HG03103 (cell line): Measurements from ENCODE around the gene BTK.
A peak's percentile ranks its signal among the peaks of the same experiment; 100 is the strongest.

Experiments used
- ATAC-seq: cut with Tn5 transposase; IDR thresholded peaks from one replicate; pipeline ENCODE4 v1.9.1; 2021; ENCODE audit warnings: low read depth; ENCODE audit not compliant: unreplicated experiment

The BTK gene

GRCh38 chrX:101394372-101394771 lies 8.4 kb upstream of the BTK start:
- ATAC-seq: no peak

- no peak for ATAC-seq
Observed at GRCh38 chrX:101393530-101394305, 7.7 kb upstream of the BTK start.

DNA sequence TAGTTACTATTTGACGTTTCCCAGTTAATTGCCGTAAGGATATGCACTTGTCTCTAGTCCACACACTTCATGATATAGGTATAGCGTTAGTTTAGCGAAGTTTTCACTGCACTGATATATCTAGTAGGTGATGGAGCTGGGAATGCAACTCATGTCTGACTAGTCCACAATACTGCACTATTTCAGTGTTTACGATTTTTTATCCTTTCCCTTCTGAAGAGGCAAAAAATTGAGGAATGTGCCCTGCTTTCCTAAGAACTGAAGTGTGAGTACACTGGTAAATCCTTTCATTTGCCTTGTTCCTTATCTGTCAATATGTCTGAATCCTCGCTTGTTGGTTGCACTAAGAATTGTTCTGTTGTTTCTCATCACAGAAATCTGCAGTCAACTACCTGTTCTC lies 5.8 kb upstream of the BTK start:
- ATAC-seq: no peak

- peak; percentile 67 for ATAC-seq
Observed at GRCh38 chrX:101390664-101391525, 4.9 kb upstream of the BTK start, which contains the start of gene RPL36A. Gene RPL36A, plus strand, starts transcription at chrX:101391011. Its CDS starts 33 bp downstream, at chrX:101391044.

DNA sequence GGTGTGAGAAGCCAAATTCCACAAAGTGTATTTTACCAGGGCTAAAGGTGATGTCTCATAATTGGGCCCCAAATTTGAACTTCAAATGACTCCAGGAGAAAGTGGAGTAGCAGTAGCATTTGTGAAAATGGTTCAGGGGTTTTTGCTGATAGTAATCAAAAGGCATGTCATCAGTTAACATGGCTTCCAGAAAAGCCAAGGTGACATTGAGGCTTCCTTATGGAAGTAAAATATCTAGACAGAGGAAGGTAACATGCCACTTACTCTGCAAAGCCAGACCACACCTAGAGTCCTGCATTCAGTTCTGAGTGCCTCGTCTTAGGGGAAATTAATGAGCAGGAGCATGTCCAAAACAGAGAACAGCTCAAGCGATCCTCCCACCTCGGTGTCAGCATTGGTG lies 2.6 kb upstream of the BTK start:
- ATAC-seq: no peak

GRCh38 chrX:101386542-101386885 lies 523 bp upstream of the BTK start:
- no peak for ATAC-seq

GRCh38 chrX:101385026-101385684 lies 836 bp downstream of the BTK start:
- no peak for ATAC-seq

GRCh38 chrX:101383679-101384205 lies 2.2 kb downstream of the BTK start:
- ATAC-seq: peak; percentile 62

GRCh38 chrX:101377547-101377946 lies 8.4 kb downstream of the BTK start:
- ATAC-seq: peak; percentile 56

DNA sequence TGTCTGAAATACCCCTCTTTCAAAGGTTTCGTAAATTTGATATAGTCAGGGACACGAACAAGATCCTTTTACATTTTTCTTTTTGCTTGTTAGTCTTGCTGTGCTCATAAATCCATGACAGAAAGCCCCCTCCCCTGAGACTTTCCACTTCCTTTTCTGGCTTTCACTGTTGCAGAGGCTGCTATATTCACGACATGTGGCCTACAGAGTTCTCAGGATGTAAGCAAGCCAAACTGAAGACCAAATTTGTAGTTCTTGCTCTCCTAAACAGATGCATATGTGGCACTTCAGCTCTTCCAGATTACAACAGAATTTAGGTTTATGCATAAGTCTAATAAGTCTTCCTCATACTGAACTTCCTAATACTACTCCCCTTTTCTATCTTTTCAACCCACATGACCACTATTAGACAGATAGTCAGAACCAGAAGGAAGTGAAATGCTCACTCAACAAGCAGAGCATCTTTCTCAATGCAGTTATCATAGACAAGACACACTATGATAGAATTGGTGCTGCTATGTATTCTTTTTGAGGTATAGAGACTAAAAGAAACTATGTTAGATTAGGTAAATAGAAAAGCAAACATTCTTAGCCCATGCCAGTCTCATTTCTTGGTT lies 15.0 kb downstream of the BTK start:
- peak; percentile 66 for ATAC-seq

DNA sequence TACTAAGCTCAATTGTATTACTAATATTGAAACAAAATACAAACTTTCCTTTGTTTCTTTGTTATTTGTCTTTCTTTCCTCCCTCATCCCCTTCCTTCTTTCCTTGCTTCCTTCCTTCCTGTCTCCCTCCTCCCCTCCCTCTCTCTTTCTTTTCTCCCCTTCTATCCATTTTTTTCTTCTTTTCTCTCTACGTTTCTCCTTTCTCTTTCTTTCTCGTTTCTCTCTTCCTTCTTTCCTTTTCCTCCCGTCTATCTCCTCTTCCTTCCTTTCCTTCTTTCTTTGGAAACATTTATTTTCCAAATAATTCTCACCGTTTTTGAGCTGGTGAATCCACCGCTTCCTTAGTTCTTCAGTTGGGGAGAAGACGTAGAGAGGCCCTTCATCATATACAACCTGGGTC lies 16.3 kb downstream of the BTK start:
- ATAC-seq: no peak

DNA sequence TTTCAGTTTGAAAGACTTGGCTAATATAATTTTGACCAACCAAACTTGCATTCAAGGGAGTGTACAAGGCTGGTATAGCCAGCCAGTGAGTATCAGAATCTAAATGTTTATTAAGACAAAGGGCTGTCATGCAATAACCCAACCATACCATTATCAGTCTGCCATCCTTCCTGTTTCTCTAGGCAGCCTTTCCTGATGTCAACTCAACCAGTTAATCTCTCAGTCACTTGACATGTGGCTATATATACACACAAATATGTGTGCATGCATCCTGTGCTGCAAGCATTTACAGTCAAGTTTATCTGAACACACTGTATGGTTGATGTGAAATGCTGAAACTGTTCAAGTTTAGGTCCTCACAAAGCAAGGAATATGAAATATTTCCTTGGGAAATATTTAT lies 17.2 kb downstream of the BTK start:
- no peak for ATAC-seq

DNA sequence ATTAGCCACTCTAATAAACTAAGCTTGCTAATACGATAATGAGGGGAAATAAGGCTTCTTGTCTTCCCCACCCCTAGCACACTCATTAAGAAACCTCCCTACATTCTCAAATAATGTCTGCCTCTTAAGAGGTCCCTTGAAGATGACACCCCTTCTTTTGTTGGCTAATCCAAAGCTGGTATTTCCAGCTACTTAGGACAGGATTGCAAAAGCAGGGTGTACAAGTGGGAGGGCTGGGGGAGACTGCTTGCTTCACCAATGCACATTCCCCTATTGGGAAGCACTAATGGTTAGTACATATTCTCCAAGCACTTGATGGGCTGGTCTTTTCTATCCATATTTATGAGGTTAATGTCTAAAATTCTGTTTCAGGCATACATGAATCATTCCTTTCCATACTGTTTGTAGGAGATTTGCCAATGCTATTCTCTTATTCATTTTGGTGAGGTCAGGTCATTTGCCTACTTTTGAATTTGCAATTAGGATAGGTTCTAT lies 20.6 kb downstream of the BTK start:
- no peak for ATAC-seq

DNA sequence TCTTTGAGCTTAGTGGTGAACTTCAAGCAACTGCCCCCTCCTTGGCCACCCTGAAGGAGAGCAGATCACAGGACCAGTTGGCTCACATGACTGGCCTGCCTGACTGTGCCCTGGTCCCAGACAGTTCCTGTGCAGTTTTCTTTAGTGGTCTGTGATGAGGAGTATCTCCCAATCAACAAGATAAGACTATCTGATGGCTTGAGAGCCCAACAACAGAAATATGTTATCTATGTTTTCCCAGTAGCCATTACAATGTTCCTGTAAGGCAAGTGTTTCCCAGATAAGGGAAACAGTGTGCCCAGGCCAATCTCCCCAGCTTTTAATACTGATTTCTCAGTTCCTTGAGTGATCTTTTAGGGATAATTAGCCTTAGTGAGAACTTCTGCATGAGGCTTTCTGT lies 23.2 kb downstream of the BTK start:
- ATAC-seq: no peak

DNA sequence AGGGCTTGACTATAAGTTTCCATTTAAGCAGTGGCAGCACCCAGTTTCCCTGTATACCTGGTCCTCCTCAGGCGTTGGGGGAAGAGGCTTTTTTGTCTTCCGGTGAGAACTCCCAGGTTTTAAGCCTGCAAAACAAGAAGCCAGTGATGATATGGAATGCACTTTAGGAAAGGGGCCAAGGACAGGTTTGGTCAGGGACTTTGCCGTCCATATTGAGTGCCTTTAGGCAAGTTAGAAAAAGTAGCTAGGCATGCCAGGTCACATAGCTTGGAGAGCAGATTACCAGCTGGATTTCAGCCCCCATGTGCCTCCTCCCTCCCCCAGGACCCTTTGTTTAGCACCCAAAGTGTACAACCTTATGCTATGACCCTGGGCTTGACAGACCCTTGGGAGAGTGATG lies 23.9 kb downstream of the BTK start:
- ATAC-seq: no peak

DNA sequence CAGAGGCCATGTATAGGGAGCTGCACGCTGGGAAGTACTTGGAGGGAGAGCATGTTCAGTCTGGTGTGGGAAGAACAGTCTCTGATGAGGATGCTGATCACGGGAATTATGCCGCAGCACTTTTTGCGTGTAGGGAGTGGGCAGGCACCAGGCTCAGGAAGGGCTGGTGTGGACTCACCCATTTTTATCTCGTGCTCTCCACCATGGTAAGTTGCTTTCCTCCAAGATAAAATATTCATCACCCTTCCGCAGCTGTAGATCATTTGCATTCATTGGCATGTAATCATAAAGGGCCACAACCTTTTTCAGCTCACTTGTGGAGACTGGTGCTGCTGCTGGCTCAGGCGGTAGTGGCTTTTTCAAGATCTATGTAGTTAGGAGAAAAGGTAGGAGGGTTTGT lies 25.6 kb downstream of the BTK start:
- ATAC-seq: no peak

- no peak for ATAC-seq
Observed at GRCh38 chrX:101359966-101360365, 26.0 kb downstream of the BTK start.

GRCh38 chrX:101357166-101357795 lies 28.7 kb downstream of the BTK start:
- ATAC-seq: no peak

GRCh38 chrX:101349193-101349562 lies 36.8 kb downstream of the BTK start:
- no peak for ATAC-seq
